ENCODE results near the gene LRRC27. TPM values are rescaled to one million over a fixed set of nuclear protein-coding genes. Genes with fewer than 3 reads are reported as not detected.

The LRRC27 gene
- total RNA-seq, 1 donor from 2014 or later = 15.5 TPM

DNA sequence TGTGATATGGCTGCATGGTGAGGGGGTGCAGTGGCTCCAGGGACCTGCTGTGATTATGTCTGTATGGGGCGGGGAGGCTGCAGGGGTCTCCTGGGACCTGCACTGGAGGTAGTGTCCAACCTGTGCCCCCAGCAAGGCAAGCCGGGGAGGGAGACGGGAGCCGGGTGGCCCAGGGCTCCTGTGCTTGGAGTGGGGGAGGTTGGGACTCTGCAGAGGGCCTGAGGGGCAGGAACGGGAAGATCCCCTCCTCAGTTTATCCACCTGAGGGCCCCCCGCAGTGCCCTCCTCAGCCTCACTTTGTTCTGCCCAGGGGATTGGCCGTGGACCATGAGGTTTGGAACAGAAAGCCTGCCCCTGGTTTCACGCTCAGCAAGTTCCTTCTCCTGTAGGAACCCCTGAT, 42.2 kb downstream of the LRRC27 start:
- Histone ChIP-seq H3K4me1 (peaks cover 21% of the 10 kb centered on the region), H3K9me3 (no peaks in the 10 kb centered on the region), H3K27me3 (ENCODE audit: low read depth) (no peaks in the 10 kb centered on the region), H3K27ac (no peak overlapping the region), H3K36me3 (no peaks in the 10 kb centered on the region), H3K4me3 (no peak overlapping the region)
- intact Hi-C loops (cut with DNase I) = no loop called here
- DNase-seq (peak; percentile 28), ATAC-seq (no peak)
- TF ChIP-seq, protein P1, sequence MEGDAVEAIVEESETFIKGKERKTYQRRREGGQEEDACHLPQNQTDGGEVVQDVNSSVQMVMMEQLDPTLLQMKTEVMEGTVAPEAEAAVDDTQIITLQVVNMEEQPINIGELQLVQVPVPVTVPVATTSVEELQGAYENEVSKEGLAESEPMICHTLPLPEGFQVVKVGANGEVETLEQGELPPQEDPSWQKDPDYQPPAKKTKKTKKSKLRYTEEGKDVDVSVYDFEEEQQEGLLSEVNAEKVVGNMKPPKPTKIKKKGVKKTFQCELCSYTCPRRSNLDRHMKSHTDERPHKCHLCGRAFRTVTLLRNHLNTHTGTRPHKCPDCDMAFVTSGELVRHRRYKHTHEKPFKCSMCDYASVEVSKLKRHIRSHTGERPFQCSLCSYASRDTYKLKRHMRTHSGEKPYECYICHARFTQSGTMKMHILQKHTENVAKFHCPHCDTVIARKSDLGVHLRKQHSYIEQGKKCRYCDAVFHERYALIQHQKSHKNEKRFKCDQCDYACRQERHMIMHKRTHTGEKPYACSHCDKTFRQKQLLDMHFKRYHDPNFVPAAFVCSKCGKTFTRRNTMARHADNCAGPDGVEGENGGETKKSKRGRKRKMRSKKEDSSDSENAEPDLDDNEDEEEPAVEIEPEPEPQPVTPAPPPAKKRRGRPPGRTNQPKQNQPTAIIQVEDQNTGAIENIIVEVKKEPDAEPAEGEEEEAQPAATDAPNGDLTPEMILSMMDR (IDR thresholded peaks at IDR 0.05) = no peak

DNA sequence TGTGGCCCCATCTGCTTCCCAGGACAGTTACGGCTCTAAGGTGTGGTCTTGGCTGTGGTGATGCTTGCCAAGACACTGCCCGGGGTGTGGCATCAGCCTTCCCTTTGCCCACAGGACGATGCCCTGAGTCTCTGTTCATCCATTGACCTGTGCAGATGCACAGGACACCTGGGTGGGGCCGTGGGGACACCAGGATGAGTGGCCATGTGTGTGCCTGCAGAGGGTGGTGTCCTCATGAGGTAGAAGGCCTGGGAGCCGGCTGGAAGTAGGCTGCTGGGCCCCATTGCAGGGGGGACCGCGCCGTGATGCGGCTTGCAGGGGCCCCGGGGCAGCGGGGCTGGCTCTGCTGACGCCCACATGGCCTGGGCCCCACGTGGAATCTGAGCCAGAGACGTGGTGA, 42.6 kb downstream of the LRRC27 start:
- no peak for ATAC-seq

DNA sequence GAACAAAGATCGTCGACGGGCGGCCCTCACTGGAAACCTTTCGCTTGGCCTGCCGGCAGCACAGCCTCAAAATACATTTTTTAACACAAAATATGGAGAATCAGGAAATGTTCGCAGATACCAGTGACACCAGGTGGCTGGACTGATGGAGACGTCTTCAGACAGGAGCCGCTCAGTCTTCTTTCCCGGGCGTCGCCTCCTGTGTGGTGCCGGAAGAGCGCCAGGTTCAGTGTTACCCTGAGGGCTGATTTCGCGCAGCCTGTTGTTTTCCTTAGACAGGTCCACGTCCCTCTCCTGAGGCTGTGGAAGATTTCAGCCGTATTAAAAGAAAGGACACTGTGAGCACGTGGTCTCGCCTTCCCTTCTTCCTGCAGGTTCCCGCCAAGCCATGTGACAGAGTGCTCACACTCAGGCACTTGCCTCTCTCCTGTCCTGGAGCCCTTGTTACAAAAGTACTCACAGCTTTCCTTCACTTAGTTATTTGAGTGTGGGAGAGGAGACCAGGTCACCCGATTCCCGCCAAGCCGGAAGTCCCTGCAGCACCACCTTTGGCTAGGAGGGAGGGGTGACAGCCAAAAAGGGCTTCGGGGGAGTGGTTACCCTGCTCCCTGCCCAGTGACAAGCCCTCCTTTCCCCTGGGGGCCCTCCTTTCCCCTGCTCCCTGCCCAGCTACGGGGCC, 43.3 kb downstream of the LRRC27 start:
- peak; percentile 91 for ATAC-seq

More for the DNA sequence above, 42.6 kb downstream of the LRRC27 start:
- no peaks in the 10 kb centered on the region for H3K9me3 ChIP-seq
- H3K36me3 ChIP-seq = no peaks in the 10 kb centered on the region
- TF ChIP-seq, protein P1 (IDR thresholded peaks at IDR 0.05) = no peak
- H3K27ac ChIP-seq = no peak overlapping the region
- DNase-seq = peak; percentile 39
- no peak overlapping the region for H3K4me3 ChIP-seq
- intact Hi-C loops (cut with DNase I) = no loop called here
- H3K4me1 ChIP-seq = peaks cover 21% of the 10 kb centered on the region
- no peaks in the 10 kb centered on the region for H3K27me3 ChIP-seq (ENCODE audit: low read depth)

DNA sequence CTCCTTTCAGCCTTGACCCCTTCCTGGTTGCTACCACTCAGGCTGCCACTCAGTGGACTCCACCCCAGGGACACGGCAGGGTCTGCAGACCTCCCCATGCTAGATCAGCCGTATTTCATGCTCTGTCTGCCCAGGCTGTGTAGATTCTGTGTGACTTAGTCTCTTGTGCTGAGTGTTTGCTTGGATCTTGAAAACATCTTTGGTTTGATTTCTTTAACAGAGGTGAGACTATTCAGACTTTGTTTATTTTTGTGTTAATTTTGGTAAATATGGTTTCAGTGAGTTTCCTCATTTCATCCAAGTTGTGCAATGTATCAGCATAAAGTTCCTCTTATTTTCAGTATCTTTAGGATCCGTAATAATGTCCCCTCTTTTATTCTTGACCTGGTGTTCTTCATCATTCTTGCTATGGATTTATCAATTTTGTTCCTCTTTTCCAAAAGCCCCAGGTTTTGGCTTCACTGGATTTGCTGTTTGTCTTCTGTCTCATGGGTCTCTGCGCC, 43.9 kb downstream of the LRRC27 start:
- H3K36me3 ChIP-seq = no peaks in the 10 kb centered on the region
- intact Hi-C loops (cut with DNase I) = no loop called here
- H3K4me3 ChIP-seq = no peak overlapping the region
- H3K9me3 ChIP-seq = no peaks in the 10 kb centered on the region
- ATAC-seq (peak in 1 of 2 donors; percentile 86), DNase-seq (no peak)
- TF ChIP-seq, protein P1 (IDR thresholded peaks at IDR 0.05) = no peak
- H3K27me3 ChIP-seq (ENCODE audit: low read depth) = no peaks in the 10 kb centered on the region
- peak overlapping the region; percentile 73 for H3K27ac ChIP-seq
- peaks cover 21% of the 10 kb centered on the region for H3K4me1 ChIP-seq

More for the DNA sequence above, 43.3 kb downstream of the LRRC27 start:
- Histone ChIP-seq H3K27me3 (ENCODE audit: low read depth) (no peaks in the 10 kb centered on the region), H3K27ac (peak overlapping the region; percentile 73), H3K36me3 (no peaks in the 10 kb centered on the region), H3K4me1 (peaks cover 21% of the 10 kb centered on the region), H3K9me3 (no peaks in the 10 kb centered on the region), H3K4me3 (no peak overlapping the region)
- intact Hi-C loops (cut with DNase I) = no loop called here
- peak; percentile 78 for DNase-seq
- TF ChIP-seq, protein P1 (IDR thresholded peaks at IDR 0.05) = no peak

DNA sequence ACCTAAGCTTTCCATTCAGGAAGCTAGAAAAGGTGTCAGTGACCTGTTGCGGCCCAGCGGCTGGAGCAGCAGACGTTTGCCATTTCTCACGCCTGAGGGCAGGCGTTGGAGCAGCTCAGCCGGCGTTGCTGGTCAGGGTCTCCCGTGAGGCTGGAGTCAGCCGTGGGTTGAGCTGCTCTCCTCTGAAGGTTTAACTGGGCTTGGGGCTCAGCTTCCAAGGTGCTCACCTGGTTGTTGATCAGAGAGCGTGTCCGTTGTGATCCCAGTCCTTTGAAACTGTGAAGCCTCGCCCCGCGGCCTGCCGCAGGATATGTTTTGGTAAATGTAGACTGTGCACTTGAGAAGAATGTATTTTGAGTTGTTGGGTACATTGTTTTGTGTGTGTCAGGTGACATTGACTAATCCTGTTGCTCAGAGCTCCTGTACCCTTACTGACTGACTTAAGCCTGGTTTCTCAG, 44.4 kb downstream of the LRRC27 start:
- H3K4me3 ChIP-seq = no peak overlapping the region
- no peaks in the 10 kb centered on the region for H3K36me3 ChIP-seq
- H3K4me1 ChIP-seq = peaks cover 21% of the 10 kb centered on the region
- TF ChIP-seq, protein P1 (IDR thresholded peaks at IDR 0.05) = no peak
- DNase-seq (peak; percentile 48), ATAC-seq (peak in 1 of 2 donors; percentile 38)
- no peaks in the 10 kb centered on the region for H3K9me3 ChIP-seq
- no peaks in the 10 kb centered on the region for H3K27me3 ChIP-seq (ENCODE audit: low read depth)
- H3K27ac ChIP-seq = peak overlapping the region; percentile 73
- intact Hi-C loops (cut with DNase I) = no loop called here
